H1 (cell line): ENCODE results near the gene RNF146. TPM values are rescaled to one million over a fixed set of nuclear protein-coding genes. Genes with fewer than 3 reads are reported as not detected.

Experiments
- CHD7 ChIP-seq: fragments of 300-600 bp; sonication (generic); IDR thresholded peaks from 2 replicates; pipeline ENCODE4 v1.7.1; 2012; ENCODE audit warnings: low read length, moderate library complexity, mild to moderate bottlenecking, inconsistent platforms; ENCODE audit not compliant: insufficient replicate concordance
- CTBP2 ChIP-seq: IDR thresholded peaks from 2 replicates; pipeline ENCODE4 v1.7.0; 2011; ENCODE audit warnings: borderline replicate concordance, mild to moderate bottlenecking, moderate library complexity, mixed read lengths, low read length; ENCODE audit not compliant: insufficient read depth, insufficient read length
- MAX ChIP-seq: IDR thresholded peaks from 2 replicates; pipeline ENCODE4 v1.6.1; 2012; ENCODE audit warnings: inconsistent platforms
- SIX5 ChIP-seq: IDR thresholded peaks from 2 replicates; pipeline ENCODE4 v1.6.1; 2011; ENCODE audit warnings: mild to moderate bottlenecking, low read depth, low read length
- polyA plus RNA-seq, 7 experiments: library from polyadenylated mRNA; depleted of rRNA in 3 of 7; stranded (reverse) in 5 of 7; unstranded in 2 of 7; fragments of >200 nt in 5 of 7; fragments of 200-250 nt in 2 of 7; gene quantifications; 1 replicate in 5 of 7; 2 replicates in 1 of 7; 4 replicates in 1 of 7; pipeline versions ENCODE4 v1.2.1 to v1.2.3, GENCODE V29; 2011 to 2013; ENCODE audit warnings: missing spikeins in 2 of 7, mixed read lengths in 2 of 7
- total RNA-seq: library from RNA; stranded (reverse); fragmentation: NEBNext Ultra II Directional; extraction: Animal tissue kit (Norgen Biotek cat#: 25700); gene quantifications from 2 replicates; pipeline ENCODE4 v1.2.1, GENCODE V29; 2021

RNF146 gene
- total and polyA plus RNA-seq, 2 of the 8 experiments (the other 6 are each of a cell fraction or from before 2014, with no cell fraction given): 16.1 to 30.8 TPM

GRCh38 chr6:127249621-127250020, 17.0 kb upstream of the RNF146 start (continued):
- TF ChIP-seq CHD7 (no peak), CTBP2 (no peak), SIX5 (no peak), MAX (no peak)
